ENCODE measurements around the gene ZNF479. TPM values are rescaled to one million over a fixed set of nuclear protein-coding genes. Genes with fewer than 3 reads are reported as not detected.
"Not testable (repeated sequence)": the region's sequence is repeated elsewhere in the genome, so short reads cannot be mapped to it uniquely, and the experiment has no call there.

The ZNF479 gene
- total and polyA plus RNA-seq, 7 experiments from 2014 or later = not detected

- peaks cover 0 to 38% (median 11%) of the 10 kb centered on the region in 11 donors for H3K9me3 Mint-ChIP-seq
- Histone ChIP-seq H3K4me1 (ENCODE audit: control insufficient read depth in 2 of 2, insufficient read depth in 2 of 2, low read length in 2 of 2) (no peaks in the 10 kb centered on the region), H3K36me3 (ENCODE audit: control insufficient read depth in 2 of 3, insufficient read depth in 3 of 3, low read length in 3 of 3) (no peaks in the 10 kb centered on the region), H3K27ac (ENCODE audit: low read depth, low read length) (no peak overlapping the region), H3K27me3 (ENCODE audit: control insufficient read depth in 2 of 2, insufficient read depth in 2 of 2, low read length in 2 of 2) (no peaks in the 10 kb centered on the region), H3K9me3 (ENCODE audit: control insufficient read depth in 2 of 3, low read length in 3 of 3) (peaks cover 0 to 46% (median 0%) of the 10 kb centered on the region in 3 experiments), H3K4me3 (ENCODE audit: low read length) (no peak overlapping the region)
- no peaks in the 10 kb centered on the region for H3K27me3 Mint-ChIP-seq
- intact Hi-C loops (cut with micrococcal nuclease) = no loop called here
- no peak overlapping the region for H3K27ac Mint-ChIP-seq
- no peak for DNase-seq
- ChIA-PET CTCF (no interaction called here), POLR2A (no interaction called here)
- peak overlapping the region in 1 of 10 donors; percentile 25 for H3K4me3 Mint-ChIP-seq
- peaks cover 0 to 6% (median 0%) of the 10 kb centered on the region in 5 donors for H3K36me3 Mint-ChIP-seq
- H3K4me1 Mint-ChIP-seq = no peaks in the 10 kb centered on the region
- ATAC-seq = no peak
These were observed 44.8 kb upstream of the ZNF479 start for GRCh38 chr7:57176928-57177635.

GRCh38 chr7:57165285-57165899 is 33.2 kb upstream of the ZNF479 start:
- Mint-ChIP-seq H3K4me3 (no peak overlapping the region), H3K27me3 (no peaks in the 10 kb centered on the region), H3K27ac (no peak overlapping the region), H3K4me1 (no peaks in the 10 kb centered on the region), H3K36me3 (peaks cover 0 to 15% (median 3%) of the 10 kb centered on the region in 5 donors), H3K9me3 (peaks cover 0 to 54% (median 34%) of the 10 kb centered on the region in 11 donors)
- Histone ChIP-seq H3K4me1 (ENCODE audit: control insufficient read depth in 2 of 2, insufficient read depth in 2 of 2, low read length in 2 of 2) (no peaks in the 10 kb centered on the region), H3K36me3 (ENCODE audit: control insufficient read depth in 2 of 3, insufficient read depth in 3 of 3, low read length in 3 of 3) (no peaks in the 10 kb centered on the region), H3K9me3 (ENCODE audit: control insufficient read depth in 2 of 3, low read length in 3 of 3) (peaks cover 0 to 18% (median 3%) of the 10 kb centered on the region in 3 experiments), H3K27ac (ENCODE audit: low read depth, low read length) (no peak overlapping the region), H3K4me3 (ENCODE audit: low read length) (no peak overlapping the region), H3K27me3 (ENCODE audit: control insufficient read depth in 2 of 2, insufficient read depth in 2 of 2, low read length in 2 of 2) (no peaks in the 10 kb centered on the region)
- intact Hi-C loops (cut with micrococcal nuclease) = no loop called here
- DNase-seq = no peak
- CTCF ChIA-PET = no interaction called here
- no peak for ATAC-seq
- POLR2A ChIA-PET = no interaction called here

- H3K4me3 Mint-ChIP-seq; H3K36me3 Mint-ChIP-seq; H3K27ac ChIP-seq (ENCODE audit: low read depth, low read length); H3K27me3 ChIP-seq (ENCODE audit: control insufficient read depth in 2 of 2, insufficient read depth in 2 of 2, low read length in 2 of 2); H3K4me1 ChIP-seq (ENCODE audit: control insufficient read depth in 2 of 2, insufficient read depth in 2 of 2, low read length in 2 of 2); H3K4me1 Mint-ChIP-seq; CTCF ChIA-PET; H3K9me3 ChIP-seq (ENCODE audit: control insufficient read depth in 2 of 3, low read length in 3 of 3); POLR2A ChIA-PET; H3K27me3 Mint-ChIP-seq; ATAC-seq; intact Hi-C loops (cut with micrococcal nuclease); DNase-seq; H3K4me3 ChIP-seq (ENCODE audit: low read length); H3K36me3 ChIP-seq (ENCODE audit: control insufficient read depth in 2 of 3, insufficient read depth in 3 of 3, low read length in 3 of 3); H3K27ac Mint-ChIP-seq: not testable (repeated sequence)
- peaks cover 5 to 56% (median 15%) of the 10 kb centered on the region in 11 donors for H3K9me3 Mint-ChIP-seq
These were observed 12.0 kb downstream of the ZNF479 start for GRCh38 chr7:57120123-57120784.
